HepG2 (cell line): ENCODE data around the gene RANBP3L. TPM values are rescaled to one million over a fixed set of nuclear protein-coding genes. Genes with fewer than 3 reads are reported as not detected.

Experiments
- ARNT2 ChIP-seq: sonication (generic); formaldehyde crosslinking; IDR thresholded peaks from 2 replicates; pipeline ENCODE4 v1.8.0; 2022; ENCODE audit warnings: mild to moderate bottlenecking, low read depth, missing genetic modification reagents, moderate library complexity
- ARNTL ChIP-seq: sonication (generic); formaldehyde crosslinking; IDR thresholded peaks from 2 replicates; pipeline ENCODE4 v1.4.0; 2020; ENCODE audit warnings: mild to moderate bottlenecking, missing genetic modification reagents
- KLF12 ChIP-seq: sonication (generic); formaldehyde crosslinking; IDR thresholded peaks from 2 replicates; pipeline ENCODE4 v1.4.0; 2020; ENCODE audit warnings: missing genetic modification reagents, borderline replicate concordance
- MATR3 ChIP-seq: sonication (generic); formaldehyde crosslinking; IDR thresholded peaks from 2 replicates; pipeline ENCODE4 v1.4.0; 2020; ENCODE audit warnings: missing genetic modification reagents
- RBAK ChIP-seq: sonication (generic); formaldehyde crosslinking; IDR thresholded peaks from 2 replicates; pipeline ENCODE4 v1.5.1; 2020; ENCODE audit warnings: mild to moderate bottlenecking, missing genetic modification reagents
- ZBTB1 ChIP-seq: sonication (generic); formaldehyde crosslinking; IDR thresholded peaks from 2 replicates; pipeline ENCODE4 v1.4.0; 2020; ENCODE audit warnings: missing genetic modification reagents, borderline replicate concordance
- ZNF333 ChIP-seq: sonication (generic); formaldehyde crosslinking; IDR thresholded peaks from 2 replicates; pipeline ENCODE4 v1.4.0; 2020; ENCODE audit warnings: mild to moderate bottlenecking, missing genetic modification reagents, borderline replicate concordance
- ZSCAN25 ChIP-seq: sonication (generic); formaldehyde crosslinking; IDR thresholded peaks from 2 replicates; pipeline ENCODE4 v1.8.0; 2022; ENCODE audit warnings: mild to moderate bottlenecking, missing genetic modification reagents
- polyA plus RNA-seq, 8 experiments: library from polyadenylated mRNA; depleted of rRNA in 3 of 8; stranded (reverse) in 7 of 8; unstranded in 1 of 8; fragments of >200 nt; fragmentation: Illumina TruSeq in 4 of 8; extraction: Trizol in 4 of 8; gene quantifications; 2 replicates each; pipeline versions ENCODE4 v1.2.1 to v1.2.3, GENCODE V29; 2011 to 2016; ENCODE audit warnings: low read depth in 4 of 8, missing spikeins in 1 of 8, mixed read lengths in 1 of 8; ENCODE audit not compliant: insufficient read depth in 1 of 8
- total RNA-seq, 5 experiments: library from RNA; depleted of rRNA; stranded (reverse); fragments of >200 nt; fragmentation: Illumina TruSeq; extraction: Trizol; gene quantifications; 2 replicates each; pipeline ENCODE4 v1.2.3, GENCODE V29; 2016; ENCODE audit warnings: low read depth in 1 of 5
- TF ChIP-seq, protein P1 (sequence below): sonication (generic); formaldehyde crosslinking; IDR thresholded peaks from 2 replicates; pipeline ENCODE4 v1.5.0; 2020; ENCODE audit warnings: mild to moderate bottlenecking, missing genetic modification reagents, borderline replicate concordance
- TF ChIP-seq, protein P2 (sequence below), 2 experiments: sonication (generic) in 1 of 2; formaldehyde crosslinking in 1 of 2; IDR thresholded peaks; 2 replicates each; pipeline versions ENCODE4 v1.4.0 to v1.6.1; 2016 to 2020; ENCODE audit warnings: borderline replicate concordance in 1 of 2, low read depth in 1 of 2, mild to moderate bottlenecking in 1 of 2, missing genetic modification reagents in 1 of 2

RANBP3L gene
- total and polyA plus RNA-seq, 2 of the 13 experiments (the other 11 are each of a cell fraction or from before 2014, with no cell fraction given) = 0.09 TPM; not detected in 1

DNA sequence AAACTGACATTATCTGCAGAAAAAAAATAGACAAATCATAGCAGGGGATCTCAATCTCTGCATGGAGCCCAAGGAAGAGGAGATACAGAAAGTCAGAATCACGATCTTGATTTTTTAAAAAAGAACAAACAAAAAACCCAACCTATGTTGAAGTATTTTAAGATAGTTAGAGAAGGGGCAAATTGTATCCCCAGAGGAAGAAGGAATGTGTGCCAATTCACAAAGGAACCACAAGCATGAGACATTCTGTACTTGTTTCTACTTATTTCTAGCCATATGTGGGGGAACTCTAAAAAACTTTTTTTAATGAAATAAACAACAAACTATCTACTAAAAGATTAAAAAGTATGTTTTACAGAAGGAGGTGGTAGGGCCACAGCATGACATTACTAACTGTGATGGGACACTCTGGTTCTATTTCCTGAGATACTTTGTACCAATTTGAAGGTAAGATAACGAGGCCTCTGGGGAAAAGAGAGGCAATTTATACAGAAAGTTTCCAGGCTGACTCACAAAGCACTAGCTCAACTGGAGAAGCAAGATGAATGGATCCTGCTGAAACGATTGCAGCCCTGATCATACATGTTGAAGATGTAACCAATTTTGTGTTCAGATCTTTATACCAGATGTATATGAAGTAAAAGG, 22.5 kb downstream of the RANBP3L start (continued):
- TF ChIP-seq ZSCAN25 (CRISPR knock-in tag) (no peak), ARNT2 (CRISPR knock-in tag) (no peak), ARNTL (CRISPR knock-in tag) (no peak), KLF12 (CRISPR knock-in tag) (no peak), RBAK (no peak), MATR3 (no peak), ZBTB1 (CRISPR knock-in tag) (no peak), ZNF333 (CRISPR knock-in tag) (no peak)
- TF ChIP-seq, protein P1, sequence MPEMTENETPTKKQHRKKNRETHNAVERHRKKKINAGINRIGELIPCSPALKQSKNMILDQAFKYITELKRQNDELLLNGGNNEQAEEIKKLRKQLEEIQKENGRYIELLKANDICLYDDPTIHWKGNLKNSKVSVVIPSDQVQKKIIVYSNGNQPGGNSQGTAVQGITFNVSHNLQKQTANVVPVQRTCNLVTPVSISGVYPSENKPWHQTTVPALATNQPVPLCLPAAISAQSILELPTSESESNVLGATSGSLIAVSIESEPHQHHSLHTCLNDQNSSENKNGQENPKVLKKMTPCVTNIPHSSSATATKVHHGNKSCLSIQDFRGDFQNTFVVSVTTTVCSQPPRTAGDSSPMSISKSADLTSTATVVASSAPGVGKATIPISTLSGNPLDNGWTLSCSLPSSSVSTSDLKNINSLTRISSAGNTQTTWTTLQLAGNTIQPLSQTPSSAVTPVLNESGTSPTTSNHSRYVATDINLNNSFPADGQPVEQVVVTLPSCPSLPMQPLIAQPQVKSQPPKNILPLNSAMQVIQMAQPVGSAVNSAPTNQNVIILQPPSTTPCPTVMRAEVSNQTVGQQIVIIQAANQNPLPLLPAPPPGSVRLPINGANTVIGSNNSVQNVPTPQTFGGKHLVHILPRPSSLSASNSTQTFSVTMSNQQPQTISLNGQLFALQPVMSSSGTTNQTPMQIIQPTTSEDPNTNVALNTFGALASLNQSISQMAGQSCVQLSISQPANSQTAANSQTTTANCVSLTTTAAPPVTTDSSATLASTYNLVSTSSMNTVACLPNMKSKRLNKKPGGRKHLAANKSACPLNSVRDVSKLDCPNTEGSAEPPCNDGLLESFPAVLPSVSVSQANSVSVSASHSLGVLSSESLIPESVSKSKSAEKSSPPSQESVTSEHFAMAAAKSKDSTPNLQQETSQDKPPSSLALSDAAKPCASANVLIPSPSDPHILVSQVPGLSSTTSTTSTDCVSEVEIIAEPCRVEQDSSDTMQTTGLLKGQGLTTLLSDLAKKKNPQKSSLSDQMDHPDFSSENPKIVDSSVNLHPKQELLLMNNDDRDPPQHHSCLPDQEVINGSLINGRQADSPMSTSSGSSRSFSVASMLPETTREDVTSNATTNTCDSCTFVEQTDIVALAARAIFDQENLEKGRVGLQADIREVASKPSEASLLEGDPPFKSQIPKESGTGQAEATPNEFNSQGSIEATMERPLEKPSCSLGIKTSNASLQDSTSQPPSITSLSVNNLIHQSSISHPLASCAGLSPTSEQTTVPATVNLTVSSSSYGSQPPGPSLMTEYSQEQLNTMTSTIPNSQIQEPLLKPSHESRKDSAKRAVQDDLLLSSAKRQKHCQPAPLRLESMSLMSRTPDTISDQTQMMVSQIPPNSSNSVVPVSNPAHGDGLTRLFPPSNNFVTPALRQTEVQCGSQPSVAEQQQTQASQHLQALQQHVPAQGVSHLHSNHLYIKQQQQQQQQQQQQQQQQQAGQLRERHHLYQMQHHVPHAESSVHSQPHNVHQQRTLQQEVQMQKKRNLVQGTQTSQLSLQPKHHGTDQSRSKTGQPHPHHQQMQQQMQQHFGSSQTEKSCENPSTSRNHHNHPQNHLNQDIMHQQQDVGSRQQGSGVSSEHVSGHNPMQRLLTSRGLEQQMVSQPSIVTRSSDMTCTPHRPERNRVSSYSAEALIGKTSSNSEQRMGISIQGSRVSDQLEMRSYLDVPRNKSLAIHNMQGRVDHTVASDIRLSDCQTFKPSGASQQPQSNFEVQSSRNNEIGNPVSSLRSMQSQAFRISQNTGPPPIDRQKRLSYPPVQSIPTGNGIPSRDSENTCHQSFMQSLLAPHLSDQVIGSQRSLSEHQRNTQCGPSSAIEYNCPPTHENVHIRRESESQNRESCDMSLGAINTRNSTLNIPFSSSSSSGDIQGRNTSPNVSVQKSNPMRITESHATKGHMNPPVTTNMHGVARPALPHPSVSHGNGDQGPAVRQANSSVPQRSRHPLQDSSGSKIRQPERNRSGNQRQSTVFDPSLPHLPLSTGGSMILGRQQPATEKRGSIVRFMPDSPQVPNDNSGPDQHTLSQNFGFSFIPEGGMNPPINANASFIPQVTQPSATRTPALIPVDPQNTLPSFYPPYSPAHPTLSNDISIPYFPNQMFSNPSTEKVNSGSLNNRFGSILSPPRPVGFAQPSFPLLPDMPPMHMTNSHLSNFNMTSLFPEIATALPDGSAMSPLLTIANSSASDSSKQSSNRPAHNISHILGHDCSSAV (CRISPR knock-in tag) = no peak
- TF ChIP-seq, protein P2, sequence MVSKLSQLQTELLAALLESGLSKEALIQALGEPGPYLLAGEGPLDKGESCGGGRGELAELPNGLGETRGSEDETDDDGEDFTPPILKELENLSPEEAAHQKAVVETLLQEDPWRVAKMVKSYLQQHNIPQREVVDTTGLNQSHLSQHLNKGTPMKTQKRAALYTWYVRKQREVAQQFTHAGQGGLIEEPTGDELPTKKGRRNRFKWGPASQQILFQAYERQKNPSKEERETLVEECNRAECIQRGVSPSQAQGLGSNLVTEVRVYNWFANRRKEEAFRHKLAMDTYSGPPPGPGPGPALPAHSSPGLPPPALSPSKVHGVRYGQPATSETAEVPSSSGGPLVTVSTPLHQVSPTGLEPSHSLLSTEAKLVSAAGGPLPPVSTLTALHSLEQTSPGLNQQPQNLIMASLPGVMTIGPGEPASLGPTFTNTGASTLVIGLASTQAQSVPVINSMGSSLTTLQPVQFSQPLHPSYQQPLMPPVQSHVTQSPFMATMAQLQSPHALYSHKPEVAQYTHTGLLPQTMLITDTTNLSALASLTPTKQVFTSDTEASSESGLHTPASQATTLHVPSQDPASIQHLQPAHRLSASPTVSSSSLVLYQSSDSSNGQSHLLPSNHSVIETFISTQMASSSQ (IDR thresholded peaks at IDR 0.05; ENCODE audit: low read depth) = no peak
- TF ChIP-seq, protein P2 (CRISPR knock-in tag; IDR thresholded peaks at IDR 0.05; ENCODE audit: borderline replicate concordance) = no peak
